IPS DF 19.7 (cell line): Measurements from ENCODE around the gene TSNAXIP1.

Experiments used
- DNase-seq: peaks from one replicate; pipeline ENCODE4 v3.0.0-alpha.2; 2013; ENCODE audit warnings: low read depth, low spot score

TSNAXIP1 gene

DNA sequence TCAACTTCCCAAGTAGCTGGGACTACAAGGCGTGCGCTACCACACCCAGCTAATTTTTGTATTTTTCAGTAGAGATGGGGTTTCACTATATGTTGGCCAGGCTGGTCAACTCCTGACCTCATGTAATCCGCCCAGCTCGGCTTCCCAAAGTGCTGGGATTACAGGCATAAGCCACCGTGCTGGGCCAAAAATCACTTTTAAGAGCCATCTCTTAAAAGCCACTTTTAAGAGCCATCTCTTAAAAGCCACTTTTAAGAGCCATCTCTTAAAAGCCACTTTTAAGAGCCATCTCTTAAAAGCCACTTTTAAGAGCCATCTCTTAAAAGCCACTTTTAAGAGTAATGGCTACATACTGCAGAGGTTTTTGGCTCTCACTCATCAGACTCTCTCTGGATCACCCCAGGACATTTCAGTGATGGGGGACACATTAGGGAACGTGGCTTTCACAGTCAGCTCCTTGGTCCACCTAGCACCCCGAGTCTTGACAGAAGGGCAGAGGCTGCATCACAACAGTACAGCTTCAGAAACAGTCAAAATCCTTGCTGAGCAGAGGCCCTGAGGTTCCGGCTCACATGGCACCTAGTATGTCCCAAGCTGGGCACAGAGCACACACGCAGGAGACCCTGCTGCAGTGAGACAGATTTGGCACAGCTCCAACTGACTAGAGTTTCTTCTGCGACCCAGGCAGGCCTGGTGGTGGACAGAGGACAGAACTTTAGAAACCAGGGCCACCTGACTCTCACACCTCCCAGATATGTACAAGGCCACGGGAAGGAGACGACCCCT, 23.9 kb upstream of the TSNAXIP1 start:
- no peak for DNase-seq

DNA sequence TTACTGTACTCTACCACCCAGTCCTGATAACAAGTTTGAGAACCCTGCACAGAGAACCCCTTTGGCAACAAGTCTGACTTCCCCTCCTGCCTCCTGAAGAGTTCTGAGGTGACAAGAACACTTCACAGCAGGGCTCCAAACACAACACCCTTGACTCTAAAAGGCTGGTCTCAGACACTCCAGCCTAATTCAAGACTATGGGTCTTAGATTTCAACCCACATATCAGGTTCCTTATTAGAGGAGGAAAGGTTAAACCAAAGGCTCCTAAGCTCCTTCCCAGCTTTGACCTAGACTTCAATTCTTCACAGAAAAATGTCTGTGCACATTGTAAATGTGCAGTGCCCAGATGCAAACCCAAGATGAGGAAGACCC, 23.4 kb upstream of the TSNAXIP1 start:
- no peak for DNase-seq

DNA sequence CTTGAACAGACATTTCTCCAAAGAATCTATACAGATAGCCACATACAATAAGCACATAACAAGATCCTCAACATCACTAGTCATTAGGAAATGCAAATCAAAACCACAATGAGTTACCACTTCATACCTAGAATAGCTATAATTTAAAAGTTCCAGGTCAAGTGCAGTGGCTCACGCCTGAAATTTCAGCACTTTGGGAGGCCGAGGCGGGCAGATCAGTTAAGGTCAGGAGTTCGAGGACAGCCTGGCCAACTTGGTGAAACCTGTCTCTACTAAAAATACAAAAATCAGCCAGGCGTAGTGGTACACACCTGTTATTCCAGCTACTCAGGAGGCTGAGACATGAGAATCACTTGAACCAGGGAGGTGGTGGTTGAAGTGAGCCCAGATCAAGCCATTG, 20.2 kb upstream of the TSNAXIP1 start:
- no peak for DNase-seq

DNA sequence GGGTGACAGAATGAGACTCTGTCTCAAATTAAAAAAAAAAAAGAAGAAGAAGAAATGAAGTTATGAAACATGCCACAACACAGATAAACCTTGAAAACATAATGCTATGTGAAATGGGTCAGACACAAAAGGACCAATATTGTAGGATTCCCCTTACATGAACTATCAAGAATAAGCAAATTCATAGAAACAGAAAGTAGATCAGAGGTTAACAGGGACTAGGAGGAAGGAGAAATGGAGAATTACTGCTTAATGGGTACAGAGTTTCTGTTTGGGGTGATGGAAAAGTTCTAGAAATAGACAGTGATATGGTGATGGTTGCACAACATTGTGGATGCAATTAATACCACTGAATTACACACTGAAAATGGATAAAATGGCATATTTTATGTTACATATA, 16.6 kb upstream of the TSNAXIP1 start:
- DNase-seq, result no peak

DNA sequence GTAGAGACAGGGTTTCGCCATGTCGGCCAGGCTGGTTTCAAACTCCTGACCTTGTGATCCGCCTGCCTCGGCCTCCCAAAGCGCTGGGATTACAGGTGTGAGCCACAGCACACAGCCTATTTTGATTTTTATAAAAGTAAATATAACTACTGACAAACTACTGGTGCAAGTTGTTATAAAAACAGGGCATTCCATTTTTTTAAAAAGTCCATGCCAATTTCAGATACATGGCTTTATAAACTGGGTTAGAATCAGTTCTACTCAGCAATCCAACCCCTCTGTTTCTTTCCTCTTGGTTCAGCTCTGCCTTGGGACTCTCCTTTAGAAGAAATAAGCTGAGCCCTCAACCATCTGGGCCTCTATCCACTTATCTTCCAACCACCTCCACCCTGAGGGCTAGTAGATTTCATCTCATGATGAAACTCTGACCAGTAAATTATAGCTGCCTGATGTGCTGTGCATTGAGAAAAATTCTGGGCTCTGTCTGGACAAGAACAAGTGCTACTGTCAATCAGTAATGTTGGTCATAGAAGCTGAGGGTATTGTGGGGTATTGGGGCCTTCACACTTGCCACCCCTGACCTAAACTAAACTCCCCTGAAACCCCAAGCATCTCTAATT, 10.5 kb upstream of the TSNAXIP1 start:
- no peak for DNase-seq

DNA sequence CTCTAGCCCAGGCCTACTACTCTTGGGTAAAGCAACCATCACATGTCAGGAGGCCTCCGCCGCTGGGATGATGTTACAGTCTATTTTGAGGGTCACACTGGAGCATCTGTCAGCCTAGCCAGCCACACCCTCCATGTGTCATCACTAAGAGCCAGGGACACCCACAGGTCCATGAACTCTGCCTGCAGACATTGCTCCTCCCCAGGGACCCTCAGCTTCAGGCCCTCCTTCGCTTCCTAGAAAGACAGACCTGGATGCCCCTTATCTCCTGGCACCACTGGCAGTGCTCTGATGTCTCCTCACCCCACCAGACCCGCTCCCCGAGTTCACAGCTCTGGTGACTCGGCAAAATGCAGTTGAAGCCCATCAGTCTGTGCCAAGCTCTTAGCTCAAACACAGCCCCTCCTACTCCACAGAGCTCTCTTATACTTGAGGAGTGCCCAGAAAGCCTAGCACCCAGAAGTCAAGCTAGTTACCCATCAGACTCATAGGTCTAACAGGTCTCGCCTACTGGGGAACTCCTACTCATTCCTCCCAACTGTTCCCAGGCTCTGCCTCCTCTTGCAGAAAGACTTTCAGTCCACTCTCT, 6.3 kb upstream of the TSNAXIP1 start:
- DNase-seq, result no peak

DNA sequence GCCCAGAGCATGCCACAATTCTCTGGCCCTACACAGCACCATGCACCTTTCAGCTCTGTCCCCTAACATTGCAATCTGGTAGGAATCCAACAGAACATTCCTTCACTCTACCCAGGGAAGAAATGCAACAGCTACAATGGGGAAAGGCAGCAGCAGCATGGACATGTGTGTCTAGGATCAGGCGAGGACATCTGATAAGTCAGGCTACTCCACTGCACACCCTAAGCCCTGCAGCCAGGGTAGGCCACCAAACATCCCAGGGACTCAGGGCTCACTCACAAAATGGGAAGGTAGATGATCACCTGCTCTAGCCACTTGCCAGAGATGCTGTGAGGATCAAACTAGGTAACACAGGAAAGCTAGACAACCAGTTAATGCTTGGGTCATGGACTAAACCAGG, 5.4 kb upstream of the TSNAXIP1 start:
- DNase-seq, result no peak

DNA sequence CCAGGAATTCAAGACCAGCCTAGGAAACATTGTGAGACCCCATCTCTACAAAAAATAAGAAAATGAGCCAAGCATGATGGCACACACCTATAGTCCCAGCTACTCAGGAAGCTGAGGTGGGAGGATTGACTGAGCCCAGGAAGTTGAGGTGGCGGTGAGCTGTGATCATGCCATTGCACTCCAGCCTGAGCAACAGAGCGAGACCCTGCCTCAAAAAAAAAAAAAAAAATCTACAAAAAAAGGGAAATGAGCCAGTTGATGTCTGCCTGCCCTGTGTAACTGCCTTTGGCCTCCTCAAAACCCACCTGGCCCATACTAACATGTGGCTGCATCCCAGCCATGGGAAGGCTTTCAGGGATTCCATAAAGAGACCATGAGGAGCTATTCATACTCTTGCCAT, 4.8 kb upstream of the TSNAXIP1 start:
- DNase-seq, result no peak

DNA sequence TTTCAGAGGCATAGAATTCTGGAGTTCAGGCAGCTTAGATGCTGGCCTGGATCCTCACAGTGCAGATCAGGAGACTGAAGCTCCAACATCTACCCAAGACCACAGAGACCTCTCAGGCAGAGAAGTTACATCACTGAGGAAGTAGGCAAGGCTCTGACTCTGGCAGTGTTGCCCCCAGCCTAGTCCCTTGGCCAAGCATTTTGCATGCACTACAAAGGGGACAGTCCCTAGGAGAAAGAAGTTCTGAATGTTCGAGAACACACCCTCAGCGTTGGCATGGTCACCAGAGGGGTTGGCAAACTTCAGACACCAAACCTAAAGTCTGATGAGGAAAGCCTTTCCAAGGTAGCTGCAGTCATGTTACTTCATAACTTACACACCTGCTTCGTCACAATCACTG, 2.8 kb upstream of the TSNAXIP1 start:
- no peak for DNase-seq

DNA sequence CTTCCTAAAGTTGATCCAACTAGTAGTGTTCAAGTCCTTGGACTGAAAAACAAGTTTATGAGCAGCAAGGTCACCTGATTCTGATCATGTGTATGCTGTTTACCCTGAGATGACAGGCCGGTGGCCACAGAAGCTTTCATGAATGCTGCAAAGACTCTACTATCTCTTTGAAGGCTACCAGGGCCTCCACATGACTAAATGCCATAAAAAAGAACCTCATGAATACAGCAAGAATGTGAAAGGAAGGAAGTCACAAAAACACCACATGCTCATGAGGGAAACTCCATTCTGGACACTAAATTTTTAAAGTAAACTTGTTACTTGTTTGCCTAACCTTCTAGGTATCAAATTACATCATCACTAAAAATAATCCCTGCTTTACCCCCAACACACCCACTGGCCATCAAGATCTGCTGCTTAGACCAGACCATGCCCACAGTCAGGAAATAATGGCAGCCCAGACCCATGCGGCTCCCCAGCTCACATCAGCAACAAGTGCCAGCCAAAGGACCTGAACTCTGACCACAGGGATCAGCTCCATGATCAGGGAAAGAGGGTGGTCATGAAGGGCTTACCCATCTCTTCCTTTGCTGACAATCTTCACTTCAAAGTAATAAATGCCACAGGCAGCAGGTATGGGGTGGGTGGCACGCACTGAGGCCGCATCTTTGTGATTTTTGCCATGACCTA, 1.7 kb upstream of the TSNAXIP1 start:
- no peak for DNase-seq

DNA sequence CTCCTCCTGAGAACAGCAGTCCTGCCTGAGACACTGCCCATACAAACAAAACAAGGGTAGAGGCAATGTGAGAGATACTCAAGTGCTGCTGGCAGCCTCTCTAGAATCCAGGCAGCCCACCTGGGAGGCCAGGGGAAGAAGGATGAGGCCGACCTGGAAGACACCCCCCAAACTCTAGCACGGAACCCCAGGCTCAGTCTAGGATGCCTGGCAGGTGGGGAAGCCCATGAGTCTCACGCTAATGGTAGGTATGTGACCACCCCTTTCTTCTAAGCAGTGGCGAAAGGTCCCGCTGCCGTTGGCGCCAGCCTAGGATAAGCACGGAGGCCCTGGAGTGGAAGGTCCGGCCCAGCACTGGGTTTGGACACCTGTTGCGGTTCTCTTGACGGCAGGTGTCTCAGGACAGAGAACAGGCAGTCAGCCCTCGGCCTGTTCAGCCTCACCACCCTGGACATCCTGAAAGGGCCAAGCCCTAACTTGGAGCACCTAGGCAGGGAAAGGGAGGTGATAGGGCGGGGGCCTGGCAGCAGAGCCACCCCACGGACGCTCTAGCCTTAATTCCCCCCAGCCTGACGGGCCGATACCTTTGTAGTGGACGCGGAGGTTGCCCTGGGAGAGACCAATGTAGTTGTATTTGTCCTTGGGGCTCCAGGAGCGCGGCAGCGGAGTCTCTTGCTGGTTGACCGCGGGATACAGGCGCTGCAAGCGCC, 816 bp upstream of the TSNAXIP1 start:
- DNase-seq, result no peak

DNA sequence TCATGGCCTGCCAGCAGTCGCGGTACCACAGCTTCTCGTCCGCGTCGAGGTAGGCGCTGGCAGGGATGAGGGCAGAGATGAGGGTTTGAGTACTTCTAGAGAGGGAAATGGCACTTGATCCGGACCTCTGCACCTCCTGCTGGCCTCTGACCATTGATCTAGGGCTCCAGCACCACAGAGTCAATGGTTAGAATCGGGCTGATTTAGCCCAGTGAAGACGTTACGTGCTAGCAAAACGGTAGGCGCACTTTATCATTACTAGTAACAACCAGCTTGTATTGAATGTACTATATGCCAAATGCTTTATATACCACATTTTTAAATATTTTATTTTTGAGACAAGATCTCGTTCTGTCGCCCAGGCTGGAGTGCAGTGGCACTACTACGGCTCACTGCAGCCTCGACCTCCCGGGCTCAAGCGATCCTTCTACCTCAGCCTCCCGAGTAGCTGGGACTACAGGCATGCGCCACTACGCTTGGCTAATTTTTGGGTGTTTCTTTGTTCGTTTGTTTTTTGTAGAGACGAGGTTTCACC, 526 bp downstream of the TSNAXIP1 start:
- no peak for DNase-seq

DNA sequence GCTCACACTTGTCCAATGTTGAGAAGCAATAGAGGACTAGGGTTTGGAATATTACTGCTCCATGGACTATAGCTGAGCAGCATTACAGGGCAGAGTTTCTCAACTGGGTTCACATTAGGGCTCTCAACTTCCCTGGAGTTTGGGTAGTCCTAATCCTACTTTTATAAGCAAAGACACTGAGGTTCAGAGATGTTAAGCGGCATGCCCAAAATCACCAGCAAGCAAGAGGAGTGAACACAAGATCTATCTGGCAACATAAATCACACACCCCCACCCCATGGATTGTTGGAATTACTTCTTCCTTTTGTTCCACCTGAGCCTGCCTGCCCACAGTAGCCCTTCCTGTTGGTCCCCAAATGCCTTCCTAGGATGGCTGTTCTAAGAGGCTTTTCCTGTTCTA, 5.2 kb downstream of the TSNAXIP1 start:
- no peak for DNase-seq

DNA sequence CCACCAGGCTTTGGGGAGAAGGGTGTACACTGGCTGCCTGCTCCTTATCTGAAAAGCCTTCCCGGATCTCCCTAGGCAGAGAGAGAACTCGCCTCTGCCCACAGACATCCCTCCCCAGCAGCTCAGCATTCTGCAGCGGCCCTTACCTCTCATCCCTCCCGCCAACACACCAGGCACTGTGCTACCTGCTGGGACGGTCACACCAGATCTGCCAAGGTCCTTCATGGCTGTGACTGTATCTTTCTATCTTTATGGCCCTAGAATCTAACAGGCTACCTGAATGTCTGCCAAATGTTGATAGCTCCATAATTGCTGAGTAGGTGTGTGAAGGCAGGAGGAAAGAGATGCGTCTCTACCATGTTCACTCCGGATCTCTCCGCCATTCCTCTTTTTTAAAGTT, 7.9 kb downstream of the TSNAXIP1 start:
- DNase-seq, result no peak

DNA sequence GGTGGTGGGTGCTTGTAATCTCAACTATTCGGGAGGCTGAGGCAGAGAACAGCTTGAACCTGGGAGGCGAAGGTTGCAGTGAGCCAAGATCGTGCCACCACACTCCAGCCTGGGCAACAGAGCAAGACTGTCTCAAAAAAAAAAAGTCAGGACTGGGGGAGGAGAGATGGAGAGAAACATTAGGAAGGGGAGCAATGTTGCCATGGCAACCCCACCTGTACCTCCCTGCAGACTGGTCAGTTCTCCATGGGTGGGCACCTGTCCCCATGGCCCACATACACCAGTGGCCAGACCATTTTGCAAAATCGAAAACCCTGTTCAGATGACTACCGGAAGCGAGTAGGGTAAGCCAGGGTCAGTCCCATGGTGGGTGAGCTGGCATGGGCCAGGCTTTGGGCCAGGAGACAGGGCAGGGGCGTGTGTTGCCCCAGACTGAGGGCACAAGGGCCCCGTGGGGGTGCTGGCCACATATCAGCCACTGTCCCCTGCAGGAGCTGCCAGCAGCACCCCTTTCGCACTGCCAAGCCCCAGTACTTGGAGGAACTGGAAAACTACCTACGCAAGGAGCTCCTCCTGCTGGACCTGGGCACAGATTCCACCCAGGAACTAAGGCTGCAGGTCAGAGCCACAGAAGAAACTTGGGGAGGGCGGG, 14.0 kb downstream of the TSNAXIP1 start:
- DNase-seq, result no peak

DNA sequence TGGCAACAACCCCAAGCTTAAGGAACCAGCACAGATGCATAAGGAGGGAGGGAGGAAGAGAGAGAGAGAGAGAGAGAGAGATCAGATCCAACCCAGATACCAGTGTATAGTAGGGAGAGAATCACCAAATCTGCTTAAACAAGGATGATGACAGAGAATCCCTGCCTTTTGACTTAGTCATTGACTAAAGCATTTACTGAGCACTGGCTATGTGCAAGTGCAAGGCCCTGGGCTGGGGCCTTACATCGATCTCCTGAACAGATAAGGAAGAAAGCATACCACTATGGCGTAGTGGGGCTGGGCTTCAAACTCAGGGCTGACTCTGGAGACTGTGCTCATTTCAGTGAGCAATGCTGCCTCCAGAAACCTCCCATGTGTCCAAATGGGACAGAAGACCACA, 15.8 kb downstream of the TSNAXIP1 start:
- DNase-seq, result no peak

DNA sequence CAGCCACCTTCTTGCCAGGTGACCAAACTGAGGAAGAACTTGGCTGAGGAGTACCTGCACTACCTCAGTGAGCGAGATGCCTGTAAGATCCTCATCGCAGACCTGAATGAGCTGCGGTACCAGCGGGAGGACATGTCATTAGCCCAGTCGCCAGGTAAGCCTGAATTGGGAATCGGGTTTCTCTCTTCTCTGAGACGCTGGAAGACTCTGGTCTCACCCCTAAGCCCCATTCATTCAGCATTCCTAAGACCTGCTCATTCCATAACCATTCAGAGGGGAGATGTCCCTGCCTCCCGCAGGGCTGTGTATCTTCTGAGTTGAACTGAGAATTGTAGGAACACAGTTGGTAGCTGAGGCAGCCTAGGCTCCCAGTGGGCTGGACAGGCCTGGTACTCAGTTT, 18.4 kb downstream of the TSNAXIP1 start:
- DNase-seq, result no peak

DNA sequence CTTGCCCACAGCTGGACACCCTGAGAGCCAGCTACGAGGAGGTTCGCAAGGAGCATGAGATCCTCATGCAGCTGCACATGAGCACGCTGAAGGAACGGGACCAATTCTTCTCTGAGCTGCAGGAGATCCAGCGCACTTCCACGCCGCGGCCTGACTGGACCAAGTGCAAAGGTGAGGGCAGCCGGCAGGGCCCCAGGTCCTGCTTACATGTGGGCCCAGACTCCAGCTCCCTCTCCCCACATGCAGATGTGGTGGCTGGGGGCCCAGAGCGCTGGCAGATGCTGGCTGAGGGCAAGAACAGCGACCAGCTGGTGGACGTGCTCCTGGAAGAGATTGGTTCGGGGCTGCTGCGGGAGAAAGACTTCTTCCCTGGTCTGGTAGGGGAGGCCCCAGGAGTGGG, 19.2 kb downstream of the TSNAXIP1 start:
- DNase-seq, result no peak

DNA sequence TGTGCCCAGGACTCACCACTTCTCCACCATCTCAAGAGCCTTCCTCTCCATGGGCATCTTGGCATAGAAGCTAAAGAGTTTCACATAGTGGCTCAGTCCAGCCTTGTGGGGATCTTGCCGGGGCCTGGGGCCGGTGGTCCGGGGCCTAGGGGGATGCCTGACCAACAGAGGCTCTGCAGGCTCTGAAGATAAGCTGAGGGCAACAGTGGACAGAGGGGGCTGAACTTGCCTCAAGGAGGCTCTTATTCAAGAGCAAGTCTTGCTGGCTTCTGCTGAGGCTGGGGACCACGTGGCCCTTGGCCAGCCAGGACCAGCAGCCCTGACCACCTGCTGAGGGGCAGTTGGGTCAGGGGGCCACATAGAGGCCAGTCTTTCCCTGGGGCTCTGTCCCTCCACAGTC, 22.0 kb downstream of the TSNAXIP1 start:
- DNase-seq, result no peak

DNA sequence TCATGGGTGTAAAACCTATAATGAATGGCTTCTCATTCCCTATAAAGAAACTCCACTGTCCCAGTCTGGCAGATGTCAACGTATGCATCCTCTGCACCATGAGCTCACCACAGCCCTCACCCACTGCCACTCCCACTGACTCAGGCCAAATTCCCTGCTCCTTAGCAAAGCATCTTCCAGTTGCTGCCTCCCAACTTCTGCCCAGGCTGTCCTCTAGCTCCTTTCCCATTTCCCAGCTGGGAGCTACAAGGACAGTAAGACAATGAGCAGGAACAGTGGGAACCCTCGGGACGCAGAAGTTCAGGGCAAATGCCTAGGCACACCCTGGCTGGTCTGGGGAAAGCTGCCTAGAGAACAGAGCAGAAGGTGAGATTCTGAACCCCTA, 26.3 kb downstream of the TSNAXIP1 start:
- no peak for DNase-seq
